HEK293T (cell line): ENCODE results near the gene FTO.

Source experiments
- BHLHE40 ChIP-seq: fragments of 450-650 bp; IDR thresholded peaks from 2 replicates; pipeline ENCODE4 v1.6.1; 2016; ENCODE audit warnings: mild to moderate bottlenecking, moderate library complexity, borderline replicate concordance
- FOXK2 ChIP-seq: fragments of 450-650 bp; IDR thresholded peaks from 2 replicates; pipeline ENCODE4 v1.6.1; 2016; ENCODE audit warnings: mild to moderate bottlenecking
- FOXM1 ChIP-seq: fragments of 450-650 bp; IDR thresholded peaks from 2 replicates; pipeline ENCODE4 v1.6.1; 2017; ENCODE audit warnings: mild to moderate bottlenecking, borderline replicate concordance
- PKNOX1 ChIP-seq: fragments of 450-650 bp; IDR thresholded peaks from 2 replicates; pipeline ENCODE4 v1.6.1; 2016
- SP1 ChIP-seq: fragments of 450-650 bp; IDR thresholded peaks from 2 replicates; pipeline ENCODE4 v1.6.1; 2017

- TF ChIP-seq BHLHE40 (no peak), FOXK2 (no peak), FOXM1 (no peak), SP1 (no peak), PKNOX1 (no peak)
These were observed 54.1 kb downstream of the FTO start for GRCh38 chr16:53757971-53758609.
